Activated B cell treated with CpG ODN at 0.5 μM for 24 hours (primary cell): ENCODE measurements around the gene OR1F1. TPM values are rescaled to one million over a fixed set of nuclear protein-coding genes. Genes with fewer than 3 reads are reported as not detected.
"Not testable (repeated sequence)": the region's sequence is repeated elsewhere in the genome, so short reads cannot be mapped to it uniquely, and the experiment has no call there.

ENCODE experiments used
- ATAC-seq: fragments of 200-7000 bp; cut with Tn5 transposase; one replicate; pipeline ENCODE4 v1.10.0; 2021; ENCODE audit warnings: low read depth, mild to moderate bottlenecking, moderate library complexity
- CTCF ChIA-PET: fragments of 350-600 bp; sonication (Branson Sonifier 250); formaldehyde crosslinking; loops from one replicate; lab custom pipeline; 2021; ENCODE audit warnings: antibody characterized with exemption; lab: Charles Lee
- POLR2A ChIA-PET: fragments of 350-600 bp; sonication (Branson Sonifier 250); formaldehyde crosslinking; loops from one replicate; lab custom pipeline; 2021; ENCODE audit warnings: antibody characterized with exemption; lab: Charles Lee
- DNase-seq: peaks from one replicate; pipeline ENCODE4 v3.0.0; 2022
- H3K27ac Mint-ChIP-seq: one replicate; pipeline ENCODE4 v1.8.0; 2020; ENCODE audit warnings: mixed read lengths
- H3K27me3 Mint-ChIP-seq: one replicate; pipeline ENCODE4 v1.8.0; 2021; ENCODE audit warnings: mixed read lengths
- H3K36me3 Mint-ChIP-seq: one replicate; pipeline ENCODE4 v1.8.0; 2021; ENCODE audit warnings: low read depth, mixed read lengths
- H3K4me1 Mint-ChIP-seq: one replicate; pipeline ENCODE4 v1.8.0; 2021; ENCODE audit warnings: mixed read lengths
- H3K4me3 Mint-ChIP-seq: one replicate; pipeline ENCODE4 v1.8.0; 2020; ENCODE audit warnings: mild to moderate bottlenecking, mixed read lengths
- H3K9me3 Mint-ChIP-seq: one replicate; pipeline ENCODE4 v1.8.0; 2020; ENCODE audit warnings: mixed read lengths
- CTCF ChIP-seq: fragments of 200-600 bp; IDR thresholded peaks from one replicate; pipeline ENCODE4 v1.8.0; 2022; ENCODE audit warnings: antibody characterized with exemption, mild to moderate bottlenecking
- intact Hi-C: fragments of 100-400 bp; cut with micrococcal nuclease; formaldehyde crosslinking; loops from one replicate; pipeline ENCODE4 v1.15.1; 2024
- total RNA-seq: library from RNA; stranded (reverse); gene quantifications from 2 replicates; pipeline ENCODE4 v1.2.3, GENCODE V29; 2022

OR1F1 gene
- total RNA-seq, 1 donor from 2014 or later, result not detected

- TF ChIP-seq CTCF, result no peak
- intact Hi-C loops, result no loop called here
- POLR2A ChIA-PET, result no interaction called here
- Mint-ChIP-seq H3K4me3 (no peak overlapping the region), H3K27ac (no peak overlapping the region), H3K36me3 (no peaks in the 10 kb centered on the region), H3K27me3 (peaks cover 47% of the 10 kb centered on the region), H3K4me1 (peaks cover 1% of the 10 kb centered on the region), H3K9me3 (no peaks in the 10 kb centered on the region)
- ATAC-seq (no peak), DNase-seq (no peak)
- CTCF ChIA-PET, result no interaction called here
Measured at GRCh38 chr16:3195975-3196374, 8.0 kb downstream of the OR1F1 start.

- H3K27ac Mint-ChIP-seq, H3K4me1 Mint-ChIP-seq, intact Hi-C loops, ATAC-seq, H3K36me3 Mint-ChIP-seq, POLR2A ChIA-PET, H3K9me3 Mint-ChIP-seq, H3K4me3 Mint-ChIP-seq, DNase-seq, CTCF ChIA-PET: not testable (repeated sequence)
- peaks cover 41% of the 10 kb centered on the region for H3K27me3 Mint-ChIP-seq
Measured at GRCh38 chr16:3197694-3198333, 9.8 kb downstream of the OR1F1 start.

GRCh38 chr16:3198334-3199072 lies 10.5 kb downstream of the OR1F1 start:
- POLR2A ChIA-PET, result no interaction called here
- no peaks in the 10 kb centered on the region for H3K36me3 Mint-ChIP-seq
- DNase-seq (no peak), ATAC-seq (no peak)
- H3K4me3 Mint-ChIP-seq, result no peak overlapping the region
- H3K27me3 Mint-ChIP-seq, result peaks cover 37% of the 10 kb centered on the region
- H3K4me1 Mint-ChIP-seq, result no peaks in the 10 kb centered on the region
- no peak overlapping the region for H3K27ac Mint-ChIP-seq
- CTCF ChIA-PET, result no interaction called here
- intact Hi-C loops, result no loop called here
- no peak for TF ChIP-seq CTCF
- H3K9me3 Mint-ChIP-seq, result no peaks in the 10 kb centered on the region

- Mint-ChIP-seq H3K27ac (no peak overlapping the region), H3K4me3 (no peak overlapping the region), H3K4me1 (no peaks in the 10 kb centered on the region), H3K36me3 (peaks cover 3% of the 10 kb centered on the region), H3K27me3 (peaks cover 37% of the 10 kb centered on the region), H3K9me3 (peaks cover 17% of the 10 kb centered on the region)
- DNase-seq (no peak), ATAC-seq (no peak)
- POLR2A ChIA-PET, result no interaction called here
- CTCF ChIA-PET, result no interaction called here
- intact Hi-C loops, result no loop called here
- TF ChIP-seq CTCF, result no peak
Measured at GRCh38 chr16:3202903-3203539, 15.0 kb downstream of the OR1F1 start.

- POLR2A ChIA-PET, H3K36me3 Mint-ChIP-seq, H3K4me1 Mint-ChIP-seq, H3K27ac Mint-ChIP-seq, DNase-seq, ATAC-seq, CTCF ChIA-PET, intact Hi-C loops, H3K4me3 Mint-ChIP-seq: not testable (repeated sequence)
- H3K9me3 Mint-ChIP-seq, result peaks cover 17% of the 10 kb centered on the region
- H3K27me3 Mint-ChIP-seq, result peaks cover 27% of the 10 kb centered on the region
Measured at GRCh38 chr16:3205939-3206338, 17.9 kb downstream of the OR1F1 start.
